ENCODE data around the gene POU2AF1.

DNA sequence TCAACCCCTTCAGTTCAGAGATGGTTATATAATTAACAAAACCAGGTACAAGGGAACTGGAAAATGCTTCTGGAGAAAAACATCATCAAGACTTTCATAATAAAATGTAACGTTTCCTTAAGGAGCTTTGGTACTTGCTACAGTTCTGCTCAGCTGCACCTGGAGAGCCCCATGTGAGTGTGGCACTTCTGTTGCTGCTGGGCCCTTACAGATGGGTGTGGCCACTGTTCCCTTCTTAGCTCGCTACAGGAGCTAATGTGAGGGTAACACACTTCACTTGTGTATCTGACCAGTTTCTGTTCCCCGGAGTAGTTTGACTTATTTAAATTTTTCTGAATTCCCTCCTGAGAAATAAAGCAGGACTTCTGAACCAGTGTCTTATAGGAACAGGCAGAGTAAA is 76.8 kb downstream of the POU2AF1 start:
- TF ChIP-seq, protein P1, sequence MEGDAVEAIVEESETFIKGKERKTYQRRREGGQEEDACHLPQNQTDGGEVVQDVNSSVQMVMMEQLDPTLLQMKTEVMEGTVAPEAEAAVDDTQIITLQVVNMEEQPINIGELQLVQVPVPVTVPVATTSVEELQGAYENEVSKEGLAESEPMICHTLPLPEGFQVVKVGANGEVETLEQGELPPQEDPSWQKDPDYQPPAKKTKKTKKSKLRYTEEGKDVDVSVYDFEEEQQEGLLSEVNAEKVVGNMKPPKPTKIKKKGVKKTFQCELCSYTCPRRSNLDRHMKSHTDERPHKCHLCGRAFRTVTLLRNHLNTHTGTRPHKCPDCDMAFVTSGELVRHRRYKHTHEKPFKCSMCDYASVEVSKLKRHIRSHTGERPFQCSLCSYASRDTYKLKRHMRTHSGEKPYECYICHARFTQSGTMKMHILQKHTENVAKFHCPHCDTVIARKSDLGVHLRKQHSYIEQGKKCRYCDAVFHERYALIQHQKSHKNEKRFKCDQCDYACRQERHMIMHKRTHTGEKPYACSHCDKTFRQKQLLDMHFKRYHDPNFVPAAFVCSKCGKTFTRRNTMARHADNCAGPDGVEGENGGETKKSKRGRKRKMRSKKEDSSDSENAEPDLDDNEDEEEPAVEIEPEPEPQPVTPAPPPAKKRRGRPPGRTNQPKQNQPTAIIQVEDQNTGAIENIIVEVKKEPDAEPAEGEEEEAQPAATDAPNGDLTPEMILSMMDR (IDR thresholded peaks at IDR 0.05): no peak
- TF ChIP-seq ZFX (IDR thresholded peaks at IDR 0.05; ENCODE audit: borderline replicate concordance): no peak
